GM10266 (cell line): ENCODE results near the gene KLHL30.

ENCODE experiments used
- DNase-seq: peaks from one replicate; pipeline ENCODE4 v3.0.0; 2012; ENCODE audit errors: extremely low spot score
- CTCF ChIP-seq: IDR thresholded peaks from 2 replicates; pipeline ENCODE4 v1.5.1; 2012; ENCODE audit warnings: mild to moderate bottlenecking, low read depth; ENCODE audit not compliant: control insufficient read depth, insufficient read depth; ENCODE audit errors: missing control alignments

KLHL30 gene

GRCh38 chr2:238149841-238150572 is 11.5 kb downstream of the KLHL30 start:
- TF ChIP-seq CTCF, result no peak
- no peak for DNase-seq

GRCh38 chr2:238150686-238151085 is 12.2 kb downstream of the KLHL30 start:
- no peak for TF ChIP-seq CTCF
- DNase-seq, result no peak

- TF ChIP-seq CTCF, result no peak
- no peak for DNase-seq
Observed at GRCh38 chr2:238151205-238151604, 12.7 kb downstream of the KLHL30 start.

- no peak for TF ChIP-seq CTCF
- DNase-seq, result no peak
Observed at GRCh38 chr2:238151628-238152235, 13.3 kb downstream of the KLHL30 start.

- DNase-seq, result no peak
- TF ChIP-seq CTCF, result peak; percentile 26
Observed at GRCh38 chr2:238152771-238153688, 14.6 kb downstream of the KLHL30 start.

- DNase-seq, result no peak
- no peak for TF ChIP-seq CTCF
Observed at GRCh38 chr2:238154570-238154969, 16.1 kb downstream of the KLHL30 start.
